Fibroblast of skin of abdomen (primary cell): Measurements from ENCODE around the gene TMTC2.
A peak's percentile ranks its signal among the peaks of the same experiment; 100 is the strongest.

Experiments
- DNase-seq: peaks from one replicate; pipeline ENCODE4 v3.0.0-alpha.2; 2013

TMTC2 gene

DNA sequence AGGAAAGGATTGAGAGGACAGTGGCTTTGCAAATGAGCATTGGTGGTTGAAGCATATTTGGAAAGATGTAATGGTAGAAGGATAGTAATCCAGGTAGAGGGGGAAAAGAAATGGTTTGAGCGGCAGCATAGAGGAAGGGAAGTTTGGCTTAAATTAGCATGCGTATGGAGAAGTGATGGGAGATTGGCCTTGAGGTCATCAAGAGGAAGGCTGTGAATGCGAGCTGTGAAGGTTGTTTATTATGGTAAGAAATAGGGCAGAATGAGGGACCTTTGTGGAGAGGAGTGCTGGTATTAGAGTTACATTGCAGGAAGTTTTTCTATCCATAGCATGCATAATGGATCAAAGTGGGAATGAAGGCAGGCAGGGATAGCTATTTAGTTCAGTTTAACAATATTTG, 162.1 kb downstream of the TMTC2 start:
- DNase-seq: no peak

DNA sequence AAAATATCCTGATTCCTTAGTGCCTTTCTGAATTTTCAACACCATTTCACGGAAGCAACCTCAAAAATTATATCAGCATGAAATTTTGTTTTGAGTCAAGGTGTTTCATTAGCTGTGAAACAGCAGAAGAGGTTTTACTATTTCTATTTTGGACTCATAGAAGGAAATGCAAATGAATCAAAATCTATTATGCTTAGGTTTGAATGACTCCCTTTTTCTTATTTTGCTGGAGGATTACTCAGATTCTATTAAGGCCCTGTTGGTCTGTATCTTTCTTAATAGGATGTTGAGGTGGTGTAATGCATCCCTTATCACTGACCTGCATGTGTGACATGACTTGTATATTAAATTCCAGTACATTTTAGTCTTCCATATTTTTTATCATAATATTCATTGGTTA, 165.8 kb downstream of the TMTC2 start:
- DNase-seq: no peak

DNA sequence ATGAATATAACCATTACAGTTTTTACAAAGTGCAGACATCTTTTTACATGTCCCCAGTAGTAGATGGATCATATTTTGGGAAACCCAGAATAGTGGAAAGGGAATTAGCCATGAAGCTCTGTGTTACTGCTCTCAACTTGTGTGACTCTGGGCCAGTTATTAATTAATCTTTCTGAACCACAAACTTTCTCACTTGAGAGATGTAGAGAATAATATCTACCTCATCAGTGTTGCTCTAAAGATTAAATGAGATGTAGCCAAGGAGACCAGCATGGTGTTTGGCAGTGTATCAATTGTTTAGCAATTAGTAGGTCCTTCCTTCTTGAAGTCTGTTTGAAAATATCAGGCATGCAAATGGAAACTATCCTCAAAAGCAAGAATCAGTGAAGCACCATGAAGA, 169.2 kb downstream of the TMTC2 start:
- DNase-seq: no peak

DNA sequence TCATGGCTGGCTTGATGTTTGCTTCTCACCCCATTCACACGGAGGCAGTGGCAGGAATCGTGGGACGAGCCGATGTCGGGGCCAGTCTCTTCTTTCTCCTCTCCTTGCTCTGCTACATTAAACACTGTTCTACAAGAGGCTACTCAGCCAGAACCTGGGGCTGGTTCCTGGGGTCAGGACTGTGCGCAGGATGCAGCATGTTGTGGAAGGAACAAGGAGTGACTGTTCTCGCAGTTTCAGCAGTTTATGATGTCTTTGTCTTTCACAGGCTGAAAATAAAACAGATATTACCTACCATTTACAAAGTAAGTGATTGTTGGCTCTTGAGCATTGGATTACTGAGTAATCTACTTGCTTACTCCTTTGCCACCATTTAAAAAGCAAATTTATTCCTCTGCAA, 170.6 kb downstream of the TMTC2 start:
- DNase-seq: no peak

DNA sequence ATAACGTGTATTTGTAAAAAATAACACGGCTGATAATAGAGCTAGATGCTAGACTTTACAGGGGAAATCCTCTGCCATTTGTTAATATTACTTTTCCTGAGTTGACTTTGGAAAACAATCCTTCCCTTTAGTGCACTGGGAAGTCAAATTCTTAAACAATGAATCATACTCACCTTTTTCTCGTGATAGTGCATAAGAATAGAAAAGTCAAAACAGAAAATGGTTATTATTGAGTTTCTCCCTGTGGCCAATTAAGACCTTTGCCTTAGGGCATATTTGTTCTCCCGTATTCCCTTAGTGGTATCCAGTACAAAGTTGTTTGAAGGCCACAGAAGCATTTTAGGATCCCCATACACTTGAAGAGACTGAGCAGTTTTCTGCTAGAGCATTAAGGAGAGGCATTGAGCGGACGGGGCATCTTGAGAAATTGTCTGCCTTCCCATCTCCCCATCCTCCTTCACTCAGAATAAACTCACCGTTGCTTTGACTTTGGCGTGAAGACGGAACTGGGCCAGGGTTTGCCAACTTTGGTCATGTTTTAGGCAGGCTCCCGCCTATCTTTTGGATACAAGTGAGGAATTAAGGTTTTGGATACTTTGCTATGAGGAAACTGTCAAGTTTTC, 171.3 kb downstream of the TMTC2 start:
- DNase-seq: no peak

DNA sequence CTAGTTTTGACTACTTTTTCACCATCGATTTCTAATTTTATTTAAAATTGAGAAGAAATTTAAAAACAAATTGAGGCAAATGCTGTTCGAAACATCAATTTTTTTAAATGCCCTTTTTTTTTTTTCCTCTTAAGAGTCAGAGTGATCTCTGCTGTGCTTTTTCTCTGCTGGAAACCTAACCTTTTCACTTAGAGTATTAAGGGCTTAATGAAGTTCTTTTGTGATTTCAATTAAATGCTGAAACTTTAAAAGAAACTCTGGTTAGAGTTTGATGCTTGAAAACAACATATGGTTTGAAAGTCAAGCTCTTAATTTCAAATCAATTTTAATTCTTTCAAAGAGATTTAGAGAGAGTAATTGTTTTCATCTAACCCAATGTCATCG, 171.8 kb downstream of the TMTC2 start:
- DNase-seq: no peak

DNA sequence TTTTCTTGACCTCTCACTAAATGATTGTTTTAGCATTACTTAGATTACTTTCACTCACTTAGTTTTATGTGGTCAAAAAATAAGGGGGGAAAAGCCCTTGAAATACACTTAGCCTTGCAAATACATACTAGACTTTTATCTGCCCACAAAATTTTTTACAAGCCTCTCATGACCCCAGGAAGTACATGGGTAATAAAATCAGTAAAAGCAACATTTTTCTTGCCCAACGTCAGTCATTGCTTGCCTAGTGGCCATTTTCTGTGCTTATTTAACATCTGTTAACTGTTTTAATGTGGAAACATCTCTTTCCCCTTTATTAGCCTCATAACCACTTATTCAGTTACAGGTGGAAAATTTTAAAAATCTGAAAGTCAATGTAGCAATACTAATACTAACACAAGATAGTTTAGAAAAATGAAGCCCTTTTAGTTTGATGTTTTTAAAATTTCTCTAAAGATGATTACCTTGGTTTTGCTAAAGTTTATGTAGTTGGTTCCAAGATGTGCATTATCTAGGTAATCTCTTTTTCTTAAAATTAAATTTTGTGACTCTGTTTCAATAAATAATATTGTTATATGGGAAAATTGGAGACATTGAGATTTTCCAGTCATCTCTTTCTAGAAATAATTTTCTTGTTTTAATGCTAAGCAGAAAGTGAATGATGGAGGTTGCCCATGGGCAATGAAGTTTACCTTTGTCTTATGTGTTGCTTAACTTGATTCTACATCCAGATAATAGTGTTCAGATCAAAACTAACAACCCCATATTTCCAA, 175.5 kb downstream of the TMTC2 start:
- peak; percentile 34 for DNase-seq

DNA sequence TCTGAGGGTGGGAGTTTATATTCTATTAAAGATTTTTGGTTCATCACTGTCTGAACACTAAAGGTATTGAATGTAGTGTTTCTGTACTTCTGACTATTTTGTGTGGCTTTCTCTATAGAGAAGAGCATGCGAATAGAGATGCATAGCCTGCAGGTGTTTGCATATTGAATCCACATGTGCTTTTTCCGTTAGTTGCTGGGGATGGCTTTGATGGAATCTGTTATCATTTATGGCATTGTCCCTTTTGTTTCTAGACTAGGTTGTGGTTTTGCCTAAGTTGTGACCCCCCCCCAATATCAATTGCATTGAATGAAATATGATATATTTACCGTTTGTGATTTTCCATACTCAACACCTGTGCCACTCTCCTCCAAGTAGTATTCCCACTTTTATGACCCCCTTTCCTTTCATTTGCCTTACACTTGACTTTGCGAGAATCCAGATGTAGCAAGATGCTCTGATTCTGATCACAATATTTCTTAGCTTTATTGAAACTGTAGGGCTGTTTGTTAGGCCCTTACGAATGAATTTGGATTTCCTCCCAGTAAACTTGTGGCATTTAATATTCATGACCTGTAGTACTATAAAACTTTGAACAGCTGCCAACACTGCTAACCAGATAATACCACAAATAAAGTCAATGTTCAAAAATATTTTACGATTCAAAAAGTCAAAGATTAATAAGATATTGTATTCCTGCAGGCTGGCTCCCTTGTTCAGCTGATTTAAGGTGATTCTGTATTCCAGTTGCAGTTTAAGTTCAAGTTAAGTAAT, 176.4 kb downstream of the TMTC2 start:
- DNase-seq: no peak

DNA sequence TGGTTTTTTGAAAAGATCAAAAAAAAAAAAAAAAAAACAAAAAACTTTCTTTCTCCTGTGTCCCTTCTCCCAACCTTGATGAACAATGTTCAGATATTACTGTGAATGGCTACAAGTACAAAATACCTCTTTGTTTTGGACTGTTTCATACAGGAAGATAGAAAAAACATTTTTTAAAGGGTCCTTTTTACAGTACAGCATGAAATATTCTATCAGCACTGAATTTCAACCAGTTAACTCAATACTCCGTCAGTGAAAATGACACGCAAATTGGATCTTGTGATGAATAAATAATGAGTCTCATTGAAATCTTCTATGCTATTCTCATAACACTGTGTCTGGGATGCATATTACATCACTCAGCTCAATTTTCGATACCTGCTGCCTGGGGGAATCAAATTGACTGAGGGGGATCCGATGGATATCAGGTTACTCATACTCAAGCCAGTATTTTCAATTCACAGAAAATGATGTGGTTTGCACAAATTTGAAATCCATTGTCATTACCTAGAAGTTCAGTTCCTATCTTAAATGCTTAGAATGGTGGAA, 179.6 kb downstream of the TMTC2 start:
- DNase-seq: no peak

DNA sequence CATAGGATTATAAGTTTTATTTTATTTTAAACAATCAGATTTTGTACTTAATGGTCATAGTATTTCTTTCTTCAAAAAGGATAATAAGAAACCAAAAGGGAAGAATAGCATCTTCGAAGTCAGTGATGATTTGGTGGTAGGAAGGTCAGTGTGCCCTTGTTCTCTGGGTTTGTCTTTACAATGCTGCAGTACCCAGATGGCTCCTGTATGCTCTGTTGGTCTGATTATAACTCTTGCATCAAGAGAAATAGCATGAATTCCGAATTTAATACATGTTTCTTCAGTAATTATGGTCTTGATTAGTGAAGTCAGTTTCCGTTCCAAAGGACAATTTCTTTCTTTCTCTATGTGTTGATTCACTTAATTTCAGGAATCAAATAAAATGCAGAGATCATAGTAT, 180.2 kb downstream of the TMTC2 start:
- no peak for DNase-seq

DNA sequence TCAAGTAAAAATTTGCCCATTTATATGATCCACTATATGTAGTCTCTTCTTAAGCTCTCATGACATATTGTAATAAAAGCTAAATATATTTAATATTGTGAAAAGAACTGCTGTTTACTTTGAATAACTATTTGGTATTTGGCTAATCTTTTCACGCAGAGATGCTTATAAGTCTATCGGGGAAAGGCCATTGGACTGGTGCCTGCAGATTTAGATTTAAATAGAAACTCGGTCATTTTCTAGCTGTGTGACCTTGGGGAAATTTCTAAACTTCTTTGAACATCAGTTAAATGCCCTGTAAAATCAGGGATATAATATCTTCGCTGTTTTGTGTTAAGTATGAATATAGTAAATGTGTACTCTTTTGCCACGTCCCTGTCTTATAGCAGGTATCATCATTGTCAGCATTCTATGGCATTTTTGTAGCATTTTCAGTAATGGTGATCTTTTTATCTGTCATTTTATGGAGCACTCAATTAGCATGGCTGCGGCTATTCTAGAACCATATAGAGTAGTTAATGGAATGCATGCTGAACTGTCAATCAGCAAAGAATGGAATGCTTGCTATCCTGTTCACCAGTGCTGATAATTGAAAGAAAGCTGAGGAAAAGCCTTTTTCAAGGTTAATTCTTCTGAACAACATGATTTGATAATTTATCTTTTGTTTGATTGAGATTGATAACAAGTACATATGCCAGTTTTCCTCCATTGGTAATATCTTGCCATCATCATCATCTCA, 181.2 kb downstream of the TMTC2 start:
- no peak for DNase-seq

DNA sequence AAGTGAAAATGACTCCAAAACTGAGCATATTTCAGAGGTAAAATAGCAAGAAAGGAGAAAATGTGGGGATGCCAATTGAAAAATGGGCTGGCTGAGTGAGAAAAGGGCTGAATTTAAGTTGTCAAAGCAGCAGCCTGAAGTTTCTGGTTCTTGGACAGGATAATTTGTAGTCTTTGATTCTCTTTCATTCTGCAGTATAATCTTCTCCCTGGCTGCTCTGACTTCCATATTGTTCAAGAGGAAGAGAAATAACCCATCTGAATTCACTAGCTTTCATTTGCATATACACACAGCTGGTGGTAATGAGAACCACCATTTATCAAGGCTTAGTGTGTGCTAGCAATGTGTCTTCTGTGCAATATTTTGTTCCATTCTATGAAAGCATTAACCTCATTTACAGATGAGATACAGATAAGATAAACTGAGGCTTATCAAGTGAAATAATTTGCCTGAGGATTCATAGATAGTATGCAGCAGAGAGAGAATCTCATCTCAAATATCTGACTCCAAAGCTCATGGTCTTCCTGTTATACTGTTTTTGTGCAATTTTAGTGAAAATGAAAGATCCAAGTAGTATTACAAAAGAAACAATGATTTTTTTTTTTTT, 184.2 kb downstream of the TMTC2 start:
- no peak for DNase-seq

DNA sequence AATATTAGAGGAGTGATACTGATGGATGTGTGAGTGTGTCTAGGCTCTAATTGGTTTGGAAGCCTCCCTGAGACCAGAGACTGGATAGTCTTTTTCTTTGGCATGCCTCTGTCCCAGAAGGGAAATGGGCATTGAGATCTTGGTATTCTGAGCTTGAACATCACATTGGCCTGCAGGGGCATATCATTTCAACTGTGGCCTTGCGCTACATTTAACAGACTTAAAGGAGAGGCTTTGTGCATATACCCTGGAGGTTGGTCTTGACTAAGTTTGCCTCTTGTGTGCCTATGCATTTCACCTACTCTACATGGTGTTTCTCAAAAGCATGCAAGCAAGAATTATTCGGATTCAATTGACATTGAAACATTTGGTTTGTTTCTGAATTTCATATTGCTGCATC, 185.4 kb downstream of the TMTC2 start:
- no peak for DNase-seq

DNA sequence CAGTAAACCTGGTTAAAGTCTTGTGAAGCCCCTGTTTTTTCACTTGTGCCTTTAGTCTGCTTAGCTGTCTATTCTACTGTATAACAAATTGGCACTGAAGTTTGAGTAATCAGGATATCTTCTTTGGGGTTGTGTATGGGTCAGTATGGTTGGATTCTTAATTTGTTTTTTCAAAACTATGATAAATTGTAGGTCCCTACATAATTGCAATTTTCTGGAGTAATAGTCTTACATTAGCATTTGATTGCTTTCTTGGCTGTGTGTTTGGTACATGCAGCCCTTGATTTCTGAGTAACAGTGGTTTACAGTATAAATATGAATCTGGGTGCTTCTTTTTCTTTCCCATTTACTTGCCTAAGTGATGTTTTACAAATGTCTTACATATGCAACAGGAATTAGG, 186.6 kb downstream of the TMTC2 start:
- DNase-seq: no peak

DNA sequence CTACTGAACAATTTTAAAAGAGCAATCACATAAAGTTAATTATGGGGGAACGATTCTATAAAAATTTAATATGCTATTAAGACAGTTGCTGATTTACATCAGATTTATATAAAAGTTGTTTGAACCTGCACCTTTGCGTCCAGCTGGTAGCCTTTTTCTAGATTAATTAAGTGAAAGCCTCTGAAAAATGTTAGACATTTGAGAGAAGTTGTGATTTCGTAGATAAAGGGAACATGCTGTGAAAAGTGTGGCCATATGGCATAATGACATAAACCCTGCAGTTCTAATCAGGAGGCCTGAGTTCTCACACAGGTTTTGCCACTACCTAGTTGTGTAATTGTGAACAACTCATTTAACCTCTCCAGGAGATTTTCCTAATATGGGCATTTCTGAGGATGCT, 187.2 kb downstream of the TMTC2 start:
- DNase-seq: no peak

DNA sequence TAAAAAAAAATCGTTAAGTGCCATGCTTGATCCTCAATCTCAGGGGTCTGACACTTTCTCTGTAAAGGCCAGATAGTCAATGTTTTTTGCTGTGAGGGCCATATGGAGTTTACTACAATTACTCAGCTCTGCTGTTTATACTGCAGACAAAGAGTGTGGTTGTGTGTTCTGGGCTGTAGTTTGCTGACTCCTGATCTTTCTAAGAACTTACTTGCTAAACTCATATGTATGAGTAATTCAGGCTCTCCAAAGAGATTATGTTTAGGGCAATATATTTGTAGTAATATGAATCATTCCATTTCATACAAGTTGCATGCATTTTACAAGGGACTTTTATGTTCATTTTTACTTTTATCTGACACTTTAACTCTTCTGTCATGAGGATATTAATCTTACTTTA, 188.2 kb downstream of the TMTC2 start:
- DNase-seq: peak; percentile 61

DNA sequence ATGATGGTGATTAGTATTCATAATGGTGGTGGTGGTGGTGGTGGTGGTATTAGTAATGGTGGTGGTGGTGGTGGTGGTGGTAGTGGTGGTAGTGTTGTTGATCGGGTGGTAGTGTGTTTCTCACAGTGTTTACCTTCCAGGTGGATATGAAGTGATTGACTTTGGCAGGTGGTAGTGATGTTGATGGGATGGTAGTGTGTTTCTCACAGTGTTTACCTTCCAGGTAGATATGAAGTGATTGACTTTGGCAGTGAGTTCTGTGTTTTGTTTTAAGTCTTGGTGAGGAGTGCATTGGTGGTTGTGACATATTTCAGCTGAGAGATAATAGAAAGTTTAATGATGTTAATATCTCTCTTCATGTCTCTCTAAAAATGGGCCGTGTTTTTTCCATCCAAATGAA, 189.4 kb downstream of the TMTC2 start:
- DNase-seq: no peak

DNA sequence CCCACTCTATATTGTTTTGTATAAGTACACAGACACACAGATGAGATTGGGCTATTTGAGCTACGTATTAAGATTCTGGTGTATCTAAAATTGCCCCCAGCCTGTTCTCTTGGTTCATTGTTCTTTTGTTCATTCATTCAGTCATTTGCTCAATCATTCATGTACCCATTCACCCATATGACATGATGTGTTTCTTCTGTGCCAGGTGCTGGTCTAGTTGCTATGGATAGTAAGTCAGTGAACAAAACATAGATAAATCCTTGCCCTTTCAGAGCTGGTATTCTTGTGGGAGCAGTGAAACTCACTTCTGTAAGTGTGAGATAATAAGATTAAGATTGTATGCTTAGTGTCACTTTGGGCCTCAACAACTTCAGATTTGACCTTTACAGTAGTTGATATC, 191.3 kb downstream of the TMTC2 start:
- DNase-seq: no peak

DNA sequence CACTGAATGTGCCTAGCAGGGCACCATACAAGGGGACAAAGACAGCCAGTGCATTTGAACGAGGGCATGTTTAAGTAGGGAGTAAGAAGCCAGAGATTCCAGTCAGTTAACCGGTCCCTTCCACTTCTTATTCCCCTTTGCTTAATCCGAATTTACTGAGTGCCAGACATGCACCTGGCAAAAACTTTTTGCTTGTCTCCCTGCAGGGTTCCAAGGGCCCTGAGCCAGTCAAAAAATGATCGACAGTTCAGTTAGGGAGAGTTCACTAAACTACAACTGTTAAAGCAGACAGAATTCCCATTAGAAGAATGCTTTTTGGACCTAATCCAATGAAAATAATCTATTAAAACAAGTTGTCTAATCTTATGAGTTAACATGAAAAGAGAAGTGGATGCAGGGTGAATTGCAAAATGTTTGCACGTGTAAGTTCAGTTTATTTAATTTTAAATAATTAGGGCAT, 193.8 kb downstream of the TMTC2 start:
- no peak for DNase-seq

DNA sequence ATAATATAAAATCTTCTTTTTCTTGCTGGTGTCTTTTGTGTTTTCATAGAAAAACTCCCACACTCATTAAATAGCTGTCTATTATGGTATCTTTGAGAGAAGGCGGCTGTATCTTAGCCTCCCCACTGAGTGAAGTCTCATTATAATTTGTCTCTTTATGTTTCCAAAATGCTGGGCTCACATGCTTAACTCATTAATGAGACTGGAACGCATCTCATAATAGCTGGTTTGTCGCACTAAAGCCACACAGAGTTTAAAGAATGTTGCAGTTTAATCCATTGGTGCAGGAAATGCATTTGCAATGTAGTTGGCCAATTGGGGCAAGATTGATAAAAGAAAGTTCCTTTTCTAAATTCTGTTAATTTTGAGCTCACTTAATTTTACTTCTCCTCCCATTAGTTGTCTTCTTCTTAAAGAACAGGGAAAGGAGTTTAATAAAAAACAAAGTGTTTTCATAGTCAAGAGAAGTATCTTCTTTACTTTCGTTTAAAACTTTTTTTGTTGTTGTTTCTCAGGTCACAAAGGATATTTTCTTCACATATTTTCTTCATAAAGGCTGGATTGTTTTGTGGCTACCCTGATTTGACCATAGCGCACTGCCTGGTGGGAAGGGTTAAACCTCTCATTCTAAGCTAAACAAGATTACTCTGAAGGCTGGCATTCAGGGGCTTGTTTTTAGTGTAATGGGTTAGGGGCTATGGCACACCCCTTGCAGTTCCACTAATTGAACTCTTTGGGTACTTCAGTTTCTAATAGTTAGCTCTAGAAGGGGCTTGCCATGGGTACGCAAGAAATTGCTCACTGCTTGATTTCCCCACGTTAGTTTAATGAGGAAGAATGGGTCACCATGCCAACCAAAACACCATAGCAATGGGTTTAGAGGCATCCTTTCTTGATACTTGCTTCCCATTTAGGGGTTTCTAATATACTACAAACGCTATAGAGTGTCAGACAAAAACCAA, 197.0 kb downstream of the TMTC2 start:
- DNase-seq: no peak
